T47D (cell line): ENCODE data around the gene CTSL.

Experiments used
- DNase-seq, 2 experiments: peaks; one replicate each; pipeline versions ENCODE4 v3.0.0 to v3.0.0-alpha.2; 2011 to 2012; ENCODE audit warnings: low read depth in 1 of 2, low spot score in 1 of 2
- JUND ChIP-seq: IDR thresholded peaks from 2 replicates; pipeline ENCODE4 v1.6.1; 2012; ENCODE audit warnings: low read depth
- in situ Hi-C: cut with HindIII; loops from 2 replicates; pipeline ENCODE4 v1.10.0; 2016; ENCODE audit warnings: low sequenced_read_pairs, low pct_unique_long_range_greater_than_20kb

Gene CTSL

DNA sequence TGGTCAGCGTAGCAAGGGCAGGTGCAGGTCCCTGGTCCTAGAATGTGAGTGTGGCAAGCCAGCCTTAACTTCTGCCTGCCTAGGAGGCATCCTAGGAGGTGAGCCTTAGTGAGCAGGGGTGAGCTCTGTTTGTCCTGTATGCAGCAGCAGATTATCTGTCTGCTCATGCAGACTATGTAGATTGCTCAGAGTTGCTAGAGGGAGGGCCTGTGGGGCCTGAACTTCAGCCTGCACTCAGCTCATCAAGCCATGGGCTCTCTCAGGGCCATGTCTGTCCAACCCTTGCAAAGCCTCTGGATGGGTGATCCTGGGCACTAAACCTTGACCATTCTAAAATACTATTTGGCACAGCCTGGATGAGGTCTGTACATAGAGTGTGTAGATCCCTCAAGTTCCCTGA, 8.5 kb upstream of the CTSL start:
- in situ Hi-C loops, result no loop called here
- DNase-seq, result no peak
- TF ChIP-seq JUND, result no peak

DNA sequence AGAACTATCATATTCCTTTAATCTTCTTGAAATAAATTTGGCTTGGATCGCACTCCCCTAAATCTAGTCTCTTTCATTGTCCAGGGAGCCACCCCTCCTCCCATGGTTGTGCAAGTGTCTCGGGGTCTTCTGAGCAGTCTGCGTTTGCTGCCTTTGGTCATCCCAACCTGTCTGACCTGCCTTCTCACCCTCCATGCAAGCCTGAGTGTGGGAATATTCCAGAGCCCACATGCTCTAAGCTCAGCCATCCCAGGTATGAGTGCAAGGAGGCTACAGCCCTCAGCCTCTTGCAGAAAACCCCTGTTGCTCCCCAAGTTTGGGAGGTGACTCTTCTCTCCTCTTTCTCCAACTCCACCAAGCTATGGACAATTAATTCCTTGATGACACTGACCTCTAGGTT, 7.7 kb upstream of the CTSL start:
- DNase-seq, result no peak
- in situ Hi-C loops, result no loop called here
- no peak for TF ChIP-seq JUND

DNA sequence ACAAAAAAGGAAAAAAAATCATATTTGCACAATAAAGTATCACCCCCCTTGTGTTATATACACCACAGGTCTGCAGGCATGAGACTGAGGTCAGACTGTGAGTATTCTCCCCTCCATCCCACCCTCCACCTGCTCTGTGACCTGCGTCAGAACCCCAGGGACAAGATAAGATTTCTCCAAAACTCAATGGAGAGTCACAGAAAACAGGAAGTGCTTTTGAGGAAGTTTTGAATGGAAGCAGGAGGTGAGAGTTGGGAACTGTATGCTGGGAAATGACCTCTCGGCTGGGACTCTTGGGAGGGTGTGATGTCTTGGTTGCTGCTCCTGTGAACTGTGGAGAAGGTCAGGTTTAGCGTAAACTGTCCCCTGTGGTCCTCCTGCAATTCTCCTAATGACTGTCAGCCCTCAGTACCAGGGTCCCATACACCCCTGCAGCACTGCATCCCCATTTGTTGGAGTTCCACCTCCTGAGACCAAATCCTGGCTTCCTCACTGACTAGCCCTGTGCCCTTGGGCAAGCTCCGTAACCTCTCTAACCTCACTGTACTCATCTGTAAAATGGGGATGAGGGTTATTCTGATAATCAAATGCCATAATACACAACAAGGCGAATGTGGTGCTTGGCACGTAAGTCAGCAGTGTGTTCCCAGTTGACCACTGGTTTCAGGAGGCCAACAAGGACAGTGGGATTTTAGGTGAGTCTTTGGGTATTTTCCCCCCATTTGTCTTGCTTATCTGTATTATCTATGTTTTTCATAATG, 6.9 kb upstream of the CTSL start:
- TF ChIP-seq JUND, result no peak
- in situ Hi-C loops, result no loop called here
- DNase-seq, result no peak

DNA sequence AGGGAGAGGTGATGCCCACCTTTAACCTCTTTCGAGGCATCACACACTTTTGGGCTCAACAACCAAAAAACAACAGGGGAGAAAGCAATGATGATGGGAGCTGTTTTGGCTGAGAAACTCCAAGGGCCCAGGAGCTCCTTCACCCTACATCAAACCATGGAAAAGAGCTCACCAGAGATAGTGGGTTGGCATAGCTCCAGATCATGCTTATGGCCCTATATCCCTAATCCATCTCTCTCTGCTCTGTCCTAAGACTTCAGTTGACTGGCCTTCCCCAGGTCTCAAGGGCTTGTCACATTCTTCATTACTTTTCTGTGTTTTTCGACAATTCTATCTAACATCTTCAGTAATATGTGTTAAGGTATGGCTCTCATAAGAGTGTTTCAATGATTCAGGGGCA, 5.7 kb upstream of the CTSL start:
- TF ChIP-seq JUND, result no peak
- in situ Hi-C loops, result no loop called here
- no peak for DNase-seq

DNA sequence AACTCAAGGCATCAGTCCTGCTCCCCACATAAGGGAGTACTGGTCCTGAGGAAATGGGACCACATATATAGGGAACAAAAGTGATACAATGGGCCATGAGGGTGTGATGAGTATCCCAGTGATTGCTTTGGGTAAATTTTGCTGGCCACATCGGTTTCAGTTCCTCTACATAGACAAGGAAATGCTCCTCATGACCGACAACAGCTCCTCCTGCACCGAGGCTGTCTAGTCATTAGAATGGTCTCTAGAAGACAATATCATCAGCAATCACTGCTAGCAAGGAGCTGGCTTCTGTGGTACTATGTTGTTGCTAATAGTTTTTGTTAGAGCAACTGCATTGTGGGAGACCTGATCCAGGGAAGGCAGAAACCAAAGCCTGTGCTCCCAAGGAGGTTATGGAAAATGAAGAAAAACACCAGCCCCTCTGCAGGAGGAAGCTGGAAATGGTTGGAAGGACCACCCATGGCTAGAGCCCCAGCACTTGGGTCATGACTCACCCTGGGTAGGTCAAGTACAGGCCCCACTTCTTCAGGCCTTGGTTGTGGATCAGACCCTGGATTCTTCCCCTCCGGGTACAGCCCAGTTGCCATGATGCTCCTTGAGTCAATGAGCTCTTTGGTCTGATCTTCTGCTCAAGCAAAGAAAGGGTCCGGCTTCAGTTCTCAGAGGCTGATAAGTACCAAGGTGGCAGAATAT, 3.4 kb upstream of the CTSL start:
- TF ChIP-seq JUND, result no peak
- in situ Hi-C loops, result no loop called here
- no peak for DNase-seq

DNA sequence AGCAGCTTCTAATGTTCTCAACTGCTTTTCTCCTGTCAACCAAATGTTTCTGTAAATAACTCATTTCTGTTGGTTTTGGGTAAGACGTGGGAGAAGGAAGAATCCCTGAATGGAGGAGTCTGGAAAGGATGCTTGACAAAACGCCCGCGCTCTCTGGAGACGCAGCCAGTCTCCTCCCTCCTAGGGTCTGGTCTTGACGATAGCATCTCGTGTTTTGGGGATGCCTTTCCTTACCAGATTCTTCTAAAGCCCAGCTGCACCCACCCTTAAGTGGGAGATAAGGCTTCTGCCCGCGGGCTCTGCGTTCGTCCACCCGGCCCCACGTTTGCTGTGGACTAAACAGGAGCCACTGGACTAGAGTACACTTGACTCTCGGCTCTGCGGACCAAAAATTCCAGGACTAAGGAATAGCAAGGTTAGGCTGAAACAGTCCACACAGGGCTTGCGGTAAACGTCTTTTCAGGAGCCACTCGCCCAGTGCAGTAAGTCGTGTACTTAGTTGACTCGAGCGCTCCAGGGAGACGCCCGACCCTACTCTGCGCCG, 491 bp upstream of the CTSL start:
- no peak for TF ChIP-seq JUND
- no peak for DNase-seq
- in situ Hi-C loops, result no loop called here

DNA sequence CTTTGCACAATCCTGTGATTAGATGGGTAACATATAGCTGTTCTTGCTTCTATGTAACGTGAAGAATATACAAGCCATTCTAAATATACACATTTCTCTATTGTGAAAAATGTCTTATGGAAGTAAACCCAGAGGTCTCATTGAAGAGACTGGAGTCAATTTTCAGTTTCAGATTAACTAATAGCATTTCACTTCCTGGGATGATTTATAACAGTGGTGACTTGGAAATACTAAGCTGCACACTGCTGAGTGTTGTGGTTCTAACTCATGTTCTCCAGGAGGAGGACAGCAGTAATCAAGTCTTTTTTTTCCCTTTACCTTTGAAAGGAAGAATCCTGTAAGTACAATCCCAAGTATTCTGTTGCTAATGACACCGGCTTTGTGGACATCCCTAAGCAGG, 3.3 kb downstream of the CTSL start:
- in situ Hi-C loops, result no loop called here
- no peak for TF ChIP-seq JUND
- DNase-seq, result no peak

DNA sequence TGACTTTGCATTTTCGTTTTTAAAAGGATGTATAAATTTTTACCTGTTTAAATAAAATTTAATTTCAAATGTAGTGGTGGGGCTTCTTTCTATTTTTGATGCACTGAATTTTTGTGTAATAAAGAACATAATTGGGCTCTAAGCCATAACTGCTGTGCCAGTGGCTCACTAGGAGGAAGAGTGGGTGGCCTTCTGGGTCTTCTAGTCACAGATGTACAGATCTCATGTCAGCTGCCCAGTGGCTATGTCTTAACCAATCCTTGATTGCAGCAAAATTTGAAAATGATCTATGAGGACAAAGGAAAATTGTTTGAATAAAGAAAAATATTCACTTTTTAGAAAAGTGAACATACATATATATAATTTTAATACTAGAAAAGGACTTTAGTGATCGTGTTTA, 5.4 kb downstream of the CTSL start:
- no peak for DNase-seq
- no peak for TF ChIP-seq JUND
- in situ Hi-C loops, result no loop called here

DNA sequence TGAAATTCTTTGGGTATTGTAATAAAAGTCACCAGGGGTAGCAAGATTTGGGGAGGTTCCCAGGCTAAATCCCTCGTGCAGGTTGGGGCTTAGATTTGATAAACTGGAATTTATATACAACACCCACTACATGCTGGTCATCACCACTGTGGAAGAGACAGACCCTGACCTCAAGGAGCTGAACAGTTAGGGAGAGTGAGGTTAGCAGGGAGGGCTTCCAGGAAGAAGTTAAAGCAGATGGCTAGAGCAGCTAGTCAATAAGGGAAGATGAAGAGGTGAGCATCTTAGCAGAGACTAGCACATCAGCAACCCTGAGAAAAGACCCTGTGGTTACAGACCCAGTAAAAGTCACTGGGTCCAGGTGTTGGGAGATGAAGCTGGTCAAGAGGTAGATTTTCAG, 6.4 kb downstream of the CTSL start:
- no peak for DNase-seq
- TF ChIP-seq JUND, result no peak
- in situ Hi-C loops, result no loop called here

DNA sequence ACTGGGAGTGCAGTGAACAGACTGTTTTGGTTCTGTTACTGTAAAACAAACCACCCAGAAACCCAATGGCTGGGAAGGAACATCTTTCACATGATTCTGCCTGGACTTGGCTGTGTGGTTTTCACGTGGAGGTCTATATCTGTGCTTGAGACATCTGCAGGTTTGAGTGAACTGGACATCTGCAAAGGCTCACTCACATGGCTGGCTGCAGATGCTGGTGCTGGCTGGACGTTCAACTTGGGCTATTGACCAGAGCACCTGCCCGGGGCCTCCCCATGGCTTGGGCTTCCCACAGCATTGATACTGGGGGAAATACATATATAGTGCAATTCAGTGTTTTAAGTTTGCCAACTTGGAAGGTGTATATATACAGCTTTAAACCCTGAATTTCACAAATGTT, 6.8 kb downstream of the CTSL start:
- DNase-seq, result no peak
- in situ Hi-C loops, result no loop called here
- no peak for TF ChIP-seq JUND

DNA sequence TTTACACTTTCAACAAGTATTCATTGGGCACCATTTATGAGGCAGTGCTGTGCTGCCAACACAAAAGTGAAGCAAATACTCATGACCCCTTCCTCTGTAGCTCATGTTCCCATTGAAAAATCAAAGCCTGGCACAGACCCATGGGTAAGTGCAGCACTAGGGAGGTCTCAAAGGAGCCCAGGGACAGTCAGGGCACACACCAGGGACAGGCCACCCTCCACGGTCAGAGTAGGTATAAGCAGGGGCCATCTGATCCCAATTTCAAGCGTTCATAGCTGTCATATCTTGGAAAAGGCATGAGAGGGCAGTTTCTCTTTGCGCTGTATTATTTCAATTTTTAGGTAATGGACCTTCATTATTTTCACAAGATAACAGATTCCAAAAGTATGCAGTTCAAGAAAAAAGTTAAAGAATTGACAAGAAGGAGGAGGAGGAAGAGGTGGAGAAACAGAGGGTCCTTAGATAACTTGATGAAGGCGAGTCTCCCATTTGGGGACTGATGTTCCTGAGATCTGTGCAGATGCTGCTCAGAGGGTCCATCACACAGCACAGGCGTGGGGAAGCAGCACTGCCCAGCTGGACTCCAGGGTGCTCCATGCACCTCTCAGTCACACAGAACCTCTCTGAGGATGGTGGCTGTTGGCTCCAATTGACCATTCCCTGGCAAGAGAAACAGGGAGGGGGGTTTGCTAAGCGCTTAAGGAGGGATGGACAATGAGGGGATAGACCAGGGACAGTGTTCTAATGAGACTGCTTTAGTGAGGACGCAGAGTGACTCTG, 7.5 kb downstream of the CTSL start:
- DNase-seq, result no peak
- no peak for TF ChIP-seq JUND
- in situ Hi-C loops, result no loop called here

DNA sequence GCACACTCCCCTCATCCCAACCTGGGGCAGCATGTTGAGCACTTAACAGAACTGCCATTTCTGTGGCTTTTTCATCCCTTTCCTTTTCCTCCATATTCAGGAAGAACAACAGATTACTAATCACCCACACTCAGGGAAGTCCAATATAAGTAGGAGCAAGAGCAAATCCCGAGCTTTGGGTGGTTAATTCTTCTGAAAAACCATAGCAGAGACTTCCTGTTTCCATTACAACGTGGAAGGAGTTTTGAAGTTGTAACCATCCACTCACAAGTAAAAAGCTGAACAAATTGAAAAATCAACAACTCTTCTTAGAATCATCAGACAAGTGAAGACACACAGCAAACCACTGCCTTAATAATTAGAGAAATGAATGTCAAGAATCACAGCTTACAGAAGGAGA, 8.2 kb downstream of the CTSL start:
- in situ Hi-C loops, result no loop called here
- no peak for DNase-seq
- TF ChIP-seq JUND, result no peak

DNA sequence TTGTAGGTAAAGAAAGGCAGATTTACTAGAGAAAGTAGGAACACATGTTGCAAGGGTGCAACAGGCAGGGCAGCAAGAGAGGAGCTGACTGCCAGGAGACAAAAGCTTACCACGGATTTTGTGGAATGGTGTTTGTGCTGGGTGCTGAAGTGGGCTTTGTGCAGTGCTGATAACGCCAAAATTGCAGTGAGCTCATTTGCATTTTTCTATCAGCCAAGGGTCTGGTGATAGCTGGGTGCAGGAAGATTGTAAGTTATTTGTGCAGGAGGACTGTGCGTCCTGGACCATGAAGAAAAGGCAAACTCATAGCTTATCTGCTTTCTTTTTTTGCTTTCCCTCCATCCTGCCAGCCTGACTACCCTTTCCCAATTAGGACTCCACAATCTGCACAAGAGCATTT, 13.6 kb downstream of the CTSL start:
- no peak for TF ChIP-seq JUND
- in situ Hi-C loops, result no loop called here
- no peak for DNase-seq
